NCI-H345 (cell line): Measurements from ENCODE around the gene DHRS12.
"Not testable (repeated sequence)": the region's sequence is repeated elsewhere in the genome, so short reads cannot be mapped to it uniquely, and the experiment has no call there.

ENCODE experiments used
- DNase-seq: peaks from one replicate; lab custom pipeline; 2025; lab: John Stamatoyannopoulos, UW

DHRS12 gene

DNA sequence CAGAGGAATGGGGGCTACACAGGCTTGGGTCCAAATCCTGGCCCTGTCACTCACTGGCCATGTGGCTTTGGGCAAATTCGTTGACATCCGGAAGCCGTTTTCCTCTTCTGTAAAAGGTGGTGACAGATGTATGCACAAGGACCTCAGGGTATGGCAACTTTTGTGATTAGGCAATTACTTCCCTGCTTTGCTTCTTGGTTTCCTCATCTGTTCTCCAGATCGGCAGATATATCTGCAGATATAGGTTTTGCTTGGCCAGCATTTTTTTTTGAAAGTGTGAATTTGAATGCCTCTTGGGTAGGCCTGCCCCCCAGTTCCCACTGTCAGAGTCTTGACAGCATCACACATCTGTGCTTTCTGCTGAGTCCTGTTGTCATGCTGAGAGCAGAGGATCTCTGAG lies 23.3 kb upstream of the DHRS12 start:
- no peak for DNase-seq

- no peak for DNase-seq
These were observed 22.6 kb upstream of the DHRS12 start for GRCh38 chr13:51826606-51827005.

GRCh38 chr13:51825681-51826254 lies 21.8 kb upstream of the DHRS12 start:
- DNase-seq = no peak

- no peak for DNase-seq
These were observed 21.2 kb upstream of the DHRS12 start for GRCh38 chr13:51825165-51825592.

GRCh38 chr13:51824712-51825111 lies 20.7 kb upstream of the DHRS12 start:
- not testable (repeated sequence) for DNase-seq

DNA sequence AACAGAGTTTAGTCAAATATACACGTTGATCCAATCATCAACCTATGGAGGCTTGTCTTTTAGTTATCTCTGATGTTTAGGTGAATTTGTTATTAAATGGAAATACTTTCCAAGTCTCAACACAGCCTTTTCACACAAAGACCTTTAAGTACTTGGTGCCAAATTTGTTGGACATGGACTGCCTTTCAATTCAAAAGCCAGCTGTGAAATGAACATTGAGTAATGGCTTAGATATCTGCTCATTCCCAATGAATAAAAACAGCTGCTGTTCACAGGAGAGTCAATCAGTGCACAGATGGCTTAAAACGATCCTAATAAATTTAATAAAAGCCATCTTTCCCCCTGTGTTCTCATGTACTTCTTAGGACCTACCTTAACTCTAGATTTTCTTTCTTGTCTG lies 19.9 kb upstream of the DHRS12 start:
- no peak for DNase-seq

DNA sequence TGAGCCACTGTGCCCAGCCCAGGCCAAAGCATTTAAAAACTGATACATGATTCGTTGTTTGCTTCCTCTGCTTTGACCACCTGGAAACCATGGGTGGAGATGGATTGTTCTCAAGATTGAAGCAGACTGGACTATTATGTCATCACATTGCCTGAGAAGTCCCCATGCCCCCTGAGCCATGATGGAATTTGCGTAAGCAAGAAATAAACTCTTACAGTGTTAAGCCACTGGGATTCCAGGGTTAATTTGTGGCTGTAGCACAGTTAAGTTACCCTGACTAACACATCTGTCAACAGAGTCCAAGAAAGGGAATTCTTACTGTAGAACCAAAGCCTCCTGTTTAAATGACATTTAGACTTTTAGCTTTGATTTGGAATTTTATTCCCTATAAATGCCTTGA lies 19.4 kb upstream of the DHRS12 start:
- DNase-seq = no peak

GRCh38 chr13:51822106-51822815 lies 18.3 kb upstream of the DHRS12 start:
- DNase-seq = no peak

- no peak for DNase-seq
These were observed 17.6 kb upstream of the DHRS12 start for GRCh38 chr13:51821606-51822005.

- DNase-seq = no peak
These were observed 16.1 kb upstream of the DHRS12 start for GRCh38 chr13:51820016-51820597.

DNA sequence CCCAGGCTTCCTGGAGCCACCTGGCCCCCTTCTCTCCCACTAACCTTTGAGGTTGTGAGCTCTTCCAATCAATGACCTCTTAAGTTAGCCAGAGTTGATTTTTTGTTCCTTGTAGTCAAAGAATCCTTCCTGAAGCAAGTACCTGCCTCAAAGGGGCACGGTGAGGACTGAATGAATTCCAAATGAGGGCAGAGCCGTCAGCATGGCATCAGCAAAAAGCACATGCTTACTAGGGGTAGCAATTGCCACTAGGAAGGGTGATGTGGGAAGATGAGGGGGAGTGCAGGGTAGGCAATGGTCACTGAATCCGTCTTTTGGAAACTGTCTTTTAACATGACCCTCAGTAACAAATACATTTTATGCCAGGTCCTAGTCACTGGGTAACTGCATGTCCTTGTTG lies 15.6 kb upstream of the DHRS12 start:
- no peak for DNase-seq

- DNase-seq = no peak
These were observed 15.0 kb upstream of the DHRS12 start for GRCh38 chr13:51818781-51819511.

- DNase-seq = no peak
These were observed 14.3 kb upstream of the DHRS12 start for GRCh38 chr13:51818276-51818675.

DNA sequence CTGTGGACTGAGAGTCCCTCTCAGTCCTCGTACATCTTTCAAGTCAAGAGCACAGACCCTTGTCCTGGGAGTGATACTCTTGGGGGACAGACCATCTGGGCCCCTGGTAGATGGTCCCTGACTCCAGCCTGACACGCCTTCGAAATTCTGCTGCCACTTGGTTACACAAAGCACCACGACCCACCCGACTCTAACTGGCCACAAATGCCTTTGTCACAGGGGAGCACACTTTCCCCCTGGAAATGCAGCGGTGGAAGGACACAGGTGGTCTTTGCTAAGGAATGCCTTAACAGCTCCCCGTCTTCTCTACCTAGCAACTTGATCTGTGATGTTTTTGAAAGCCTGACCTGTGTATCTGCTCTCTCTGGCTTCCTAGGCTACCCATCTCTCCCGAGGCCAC lies 13.8 kb upstream of the DHRS12 start:
- no peak for DNase-seq

DNA sequence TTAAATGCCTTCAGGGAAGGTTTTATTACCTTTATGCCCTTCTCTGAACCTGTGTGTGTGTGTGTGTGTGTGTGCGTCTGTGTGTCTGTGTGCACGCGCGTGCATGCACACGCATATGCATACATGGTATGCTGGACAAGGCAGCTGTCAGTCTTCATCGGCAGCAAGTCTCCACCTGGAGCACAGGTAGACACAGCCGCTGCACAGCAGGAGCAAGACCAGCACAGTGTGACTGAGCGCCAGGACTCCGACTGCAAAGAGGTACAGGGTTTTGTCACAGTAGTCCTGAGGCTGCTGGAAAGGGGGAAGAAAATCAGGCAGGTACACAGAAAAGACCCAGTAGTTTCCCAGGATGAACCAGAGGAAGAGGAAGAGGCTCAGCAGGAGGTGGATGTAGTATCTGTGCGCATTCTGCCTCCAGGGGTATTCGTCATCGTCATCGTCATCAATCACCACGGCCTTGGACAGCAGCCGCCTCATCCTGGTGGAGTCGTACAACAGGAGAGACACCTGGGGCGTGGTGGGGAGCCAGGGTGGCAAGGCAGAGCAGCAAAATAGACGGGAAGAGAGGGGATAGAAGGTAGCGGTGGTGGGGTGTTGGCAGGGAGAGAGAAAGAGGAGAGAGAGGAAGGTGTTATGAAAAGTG lies 12.8 kb upstream of the DHRS12 start:
- no peak for DNase-seq

GRCh38 chr13:51815848-51816247 lies 11.9 kb upstream of the DHRS12 start:
- no peak for DNase-seq

DNA sequence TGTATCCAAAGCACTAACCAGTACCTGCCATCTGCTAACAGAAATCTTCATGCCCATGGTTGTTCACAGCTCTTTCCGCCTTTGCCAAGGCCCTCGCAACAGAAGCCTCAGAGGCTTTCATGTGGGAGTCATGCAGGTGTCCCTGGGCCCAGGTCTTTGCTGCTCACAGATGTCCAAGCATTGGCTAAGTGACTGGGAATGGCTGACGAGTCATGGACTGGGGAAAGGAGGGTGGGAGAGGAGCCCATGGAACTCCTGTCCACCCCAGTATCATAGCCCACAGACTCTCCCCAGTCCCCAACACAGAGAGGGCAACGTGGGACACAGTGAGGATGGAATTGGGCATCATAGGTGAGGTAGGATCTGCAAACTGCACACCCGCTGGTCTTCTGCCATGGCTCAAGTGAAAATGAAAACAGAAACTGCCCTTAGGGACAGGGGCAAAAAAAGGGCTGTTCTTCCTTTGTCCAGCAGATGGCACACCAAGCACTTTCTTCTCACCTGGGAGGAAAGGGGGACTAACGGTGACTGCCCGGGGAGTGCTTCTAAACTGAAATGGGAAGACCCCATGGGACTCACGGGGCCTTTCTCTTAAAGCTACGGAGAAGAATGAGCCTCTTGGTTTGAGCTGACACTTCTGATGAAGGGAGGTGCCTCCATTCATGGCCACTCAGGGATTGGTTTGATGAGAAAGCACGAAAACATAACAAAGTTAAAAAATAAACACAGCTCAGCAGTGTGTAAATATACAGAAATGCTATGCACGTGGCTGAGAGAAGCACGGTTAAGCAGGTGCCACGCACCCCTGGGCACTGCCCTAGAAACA lies 11.1 kb upstream of the DHRS12 start:
- peak; percentile 65 for DNase-seq

DNA sequence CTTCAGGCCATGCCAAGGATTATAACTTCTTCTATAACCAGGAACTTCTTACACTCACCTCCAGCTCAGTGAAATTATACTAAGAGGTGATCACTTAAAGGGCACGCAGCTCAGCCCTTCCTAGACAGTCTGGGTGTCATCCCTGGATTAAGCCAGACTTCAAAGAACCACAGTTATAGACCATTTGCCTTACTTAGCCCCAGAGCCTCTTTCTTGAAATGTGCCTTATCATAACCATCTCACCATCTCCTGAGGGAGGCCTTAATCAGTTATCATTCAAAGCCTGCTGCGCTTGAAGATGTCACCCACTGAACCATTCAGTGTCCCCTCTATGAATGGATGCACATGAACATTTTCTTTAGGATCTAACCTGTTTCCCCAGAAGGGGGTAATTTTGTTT lies 10.1 kb upstream of the DHRS12 start:
- DNase-seq = no peak

GRCh38 chr13:51811920-51812451 lies 8.0 kb upstream of the DHRS12 start:
- DNase-seq = no peak

DNA sequence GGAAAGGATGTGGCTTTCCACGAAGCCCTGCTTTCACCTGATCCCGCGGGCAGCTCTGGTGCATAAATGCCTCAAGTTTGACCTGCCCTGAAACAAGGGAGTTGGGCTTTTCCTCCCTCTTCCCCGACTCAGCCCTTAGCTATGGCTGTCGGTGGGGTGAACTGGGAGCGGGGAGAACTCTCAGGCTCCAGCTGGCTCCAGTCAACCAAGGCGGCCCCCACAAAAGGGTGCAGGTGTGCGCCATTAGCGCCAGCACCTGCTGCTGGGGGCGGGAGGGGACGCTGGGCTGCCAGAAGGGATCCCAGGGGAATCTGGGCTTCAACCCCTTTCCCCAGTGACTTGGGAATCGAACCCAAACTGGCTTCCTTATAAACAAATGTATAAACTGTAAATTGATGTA lies 7.1 kb upstream of the DHRS12 start:
- DNase-seq = peak; percentile 38

- no peak for DNase-seq
These were observed 4.8 kb upstream of the DHRS12 start for GRCh38 chr13:51808811-51809210.
